ENCODE measurements around the gene RPS6KB2.
"Not testable (repeated sequence)": the region's sequence is repeated elsewhere in the genome, so short reads cannot be mapped to it uniquely, and the experiment has no call there.

Gene RPS6KB2

GRCh38 chr11:67463680-67464410 lies 35.6 kb downstream of the RPS6KB2 start:
- no peaks in the 10 kb centered on the region for H3K36me3 ChIP-seq (ENCODE audit: control insufficient read depth, insufficient read depth, low read length)
- no peak overlapping the region for H3K4me3 ChIP-seq (ENCODE audit: low read length)
- H3K4me1 ChIP-seq (ENCODE audit: control insufficient read depth, insufficient read depth, low read length), result peaks cover 44% of the 10 kb centered on the region
- no peaks in the 10 kb centered on the region for H3K27me3 ChIP-seq (ENCODE audit: control insufficient read depth, insufficient read depth, low read length)
- no peaks in the 10 kb centered on the region for H3K9me3 ChIP-seq (ENCODE audit: control insufficient read depth, low read length)
- peak overlapping the region; percentile 97 for H3K9ac ChIP-seq (ENCODE audit: low read length)

GRCh38 chr11:67464411-67465188 lies 36.3 kb downstream of the RPS6KB2 start:
- peak overlapping the region; percentile 97 for H3K9ac ChIP-seq (ENCODE audit: low read length)
- peak overlapping the region; percentile 90 for H3K4me3 ChIP-seq (ENCODE audit: low read length)
- H3K4me1 ChIP-seq (ENCODE audit: control insufficient read depth, insufficient read depth, low read length), result peaks cover 48% of the 10 kb centered on the region
- H3K36me3 ChIP-seq (ENCODE audit: control insufficient read depth, insufficient read depth, low read length), result no peaks in the 10 kb centered on the region
- no peaks in the 10 kb centered on the region for H3K9me3 ChIP-seq (ENCODE audit: control insufficient read depth, low read length)
- no peaks in the 10 kb centered on the region for H3K27me3 ChIP-seq (ENCODE audit: control insufficient read depth, insufficient read depth, low read length)

GRCh38 chr11:67465189-67465510 lies 36.9 kb downstream of the RPS6KB2 start:
- Histone ChIP-seq H3K27me3 (ENCODE audit: control insufficient read depth, insufficient read depth, low read length) (no peaks in the 10 kb centered on the region), H3K4me1 (ENCODE audit: control insufficient read depth, insufficient read depth, low read length) (peaks cover 50% of the 10 kb centered on the region), H3K9me3 (ENCODE audit: control insufficient read depth, low read length) (no peaks in the 10 kb centered on the region), H3K9ac (ENCODE audit: low read length) (peak overlapping the region; percentile 97), H3K4me3 (ENCODE audit: low read length) (peak overlapping the region; percentile 90), H3K36me3 (ENCODE audit: control insufficient read depth, insufficient read depth, low read length) (no peaks in the 10 kb centered on the region)

- Histone ChIP-seq H3K4me3 (ENCODE audit: low read length) (peak overlapping the region; percentile 90), H3K4me1 (ENCODE audit: control insufficient read depth, insufficient read depth, low read length) (peaks cover 50% of the 10 kb centered on the region), H3K9ac (ENCODE audit: low read length) (peak overlapping the region; percentile 97)
- H3K9me3 ChIP-seq (ENCODE audit: control insufficient read depth, low read length); H3K27me3 ChIP-seq (ENCODE audit: control insufficient read depth, insufficient read depth, low read length); H3K36me3 ChIP-seq (ENCODE audit: control insufficient read depth, insufficient read depth, low read length): not testable (repeated sequence)
These were observed 37.2 kb downstream of the RPS6KB2 start for GRCh38 chr11:67465530-67465929.

GRCh38 chr11:67466367-67466766 lies 38.1 kb downstream of the RPS6KB2 start:
- Histone ChIP-seq H3K4me3 (ENCODE audit: low read length) (no peak overlapping the region), H3K9me3 (ENCODE audit: control insufficient read depth, low read length) (no peaks in the 10 kb centered on the region), H3K36me3 (ENCODE audit: control insufficient read depth, insufficient read depth, low read length) (no peaks in the 10 kb centered on the region), H3K4me1 (ENCODE audit: control insufficient read depth, insufficient read depth, low read length) (peaks cover 50% of the 10 kb centered on the region), H3K9ac (ENCODE audit: low read length) (no peak overlapping the region), H3K27me3 (ENCODE audit: control insufficient read depth, insufficient read depth, low read length) (no peaks in the 10 kb centered on the region)

- Histone ChIP-seq H3K27me3 (ENCODE audit: control insufficient read depth, insufficient read depth, low read length) (no peaks in the 10 kb centered on the region), H3K4me1 (ENCODE audit: control insufficient read depth, insufficient read depth, low read length) (peaks cover 50% of the 10 kb centered on the region), H3K36me3 (ENCODE audit: control insufficient read depth, insufficient read depth, low read length) (no peaks in the 10 kb centered on the region), H3K9ac (ENCODE audit: low read length) (peak overlapping the region; percentile 88), H3K4me3 (ENCODE audit: low read length) (peak overlapping the region; percentile 80), H3K9me3 (ENCODE audit: control insufficient read depth, low read length) (no peaks in the 10 kb centered on the region)
These were observed 38.9 kb downstream of the RPS6KB2 start for GRCh38 chr11:67466962-67467771.

GRCh38 chr11:67468056-67468455 lies 39.8 kb downstream of the RPS6KB2 start:
- Histone ChIP-seq H3K4me1 (ENCODE audit: control insufficient read depth, insufficient read depth, low read length) (peaks cover 48% of the 10 kb centered on the region), H3K36me3 (ENCODE audit: control insufficient read depth, insufficient read depth, low read length) (no peaks in the 10 kb centered on the region), H3K9me3 (ENCODE audit: control insufficient read depth, low read length) (no peaks in the 10 kb centered on the region), H3K4me3 (ENCODE audit: low read length) (peak overlapping the region; percentile 80), H3K27me3 (ENCODE audit: control insufficient read depth, insufficient read depth, low read length) (no peaks in the 10 kb centered on the region), H3K9ac (ENCODE audit: low read length) (peak overlapping the region; percentile 88)

GRCh38 chr11:67468456-67468758 lies 40.1 kb downstream of the RPS6KB2 start:
- H3K4me3 ChIP-seq (ENCODE audit: low read length), result peak overlapping the region; percentile 80
- peaks cover 44% of the 10 kb centered on the region for H3K4me1 ChIP-seq (ENCODE audit: control insufficient read depth, insufficient read depth, low read length)
- H3K27me3 ChIP-seq (ENCODE audit: control insufficient read depth, insufficient read depth, low read length), result no peaks in the 10 kb centered on the region
- peak overlapping the region; percentile 88 for H3K9ac ChIP-seq (ENCODE audit: low read length)
- H3K36me3 ChIP-seq (ENCODE audit: control insufficient read depth, insufficient read depth, low read length), result no peaks in the 10 kb centered on the region
- H3K9me3 ChIP-seq (ENCODE audit: control insufficient read depth, low read length), result no peaks in the 10 kb centered on the region

GRCh38 chr11:67468759-67469507 lies 40.6 kb downstream of the RPS6KB2 start, which contains the start of gene TMEM134:
TMEM134 (minus strand) TSS chr11:67469251; CDS start chr11:67469192, 59 bp downstream.
- H3K27me3 ChIP-seq (ENCODE audit: control insufficient read depth, insufficient read depth, low read length), result no peaks in the 10 kb centered on the region
- H3K36me3 ChIP-seq (ENCODE audit: control insufficient read depth, insufficient read depth, low read length), result no peaks in the 10 kb centered on the region
- peak within 1 kb of the TSS; percentile 88 for H3K9ac ChIP-seq (ENCODE audit: low read length)
- H3K9me3 ChIP-seq (ENCODE audit: control insufficient read depth, low read length), result no peaks in the 10 kb centered on the region
- H3K4me3 ChIP-seq (ENCODE audit: low read length), result peak within 1 kb of the TSS; percentile 86
- peaks cover 39% of the 10 kb centered on the region for H3K4me1 ChIP-seq (ENCODE audit: control insufficient read depth, insufficient read depth, low read length)

- H3K9ac ChIP-seq (ENCODE audit: low read length), result peak overlapping the region; percentile 87
- peaks cover 34% of the 10 kb centered on the region for H3K4me1 ChIP-seq (ENCODE audit: control insufficient read depth, insufficient read depth, low read length)
- H3K4me3 ChIP-seq (ENCODE audit: low read length), result peak overlapping the region; percentile 86
These were observed 41.2 kb downstream of the RPS6KB2 start for GRCh38 chr11:67469508-67469811.

GRCh38 chr11:67470337-67471002 lies 42.2 kb downstream of the RPS6KB2 start:
- no peaks in the 10 kb centered on the region for H3K9me3 ChIP-seq (ENCODE audit: control insufficient read depth, low read length)
- peaks cover 28% of the 10 kb centered on the region for H3K4me1 ChIP-seq (ENCODE audit: control insufficient read depth, insufficient read depth, low read length)
- no peaks in the 10 kb centered on the region for H3K27me3 ChIP-seq (ENCODE audit: control insufficient read depth, insufficient read depth, low read length)
- no peak overlapping the region for H3K4me3 ChIP-seq (ENCODE audit: low read length)
- H3K36me3 ChIP-seq (ENCODE audit: control insufficient read depth, insufficient read depth, low read length), result no peaks in the 10 kb centered on the region
- no peak overlapping the region for H3K9ac ChIP-seq (ENCODE audit: low read length)

More at GRCh38 chr11:67469508-67469811, 41.2 kb downstream of the RPS6KB2 start:
- Histone ChIP-seq H3K36me3 (ENCODE audit: control insufficient read depth, insufficient read depth, low read length) (no peaks in the 10 kb centered on the region), H3K27me3 (ENCODE audit: control insufficient read depth, insufficient read depth, low read length) (no peaks in the 10 kb centered on the region), H3K9me3 (ENCODE audit: control insufficient read depth, low read length) (no peaks in the 10 kb centered on the region)
